Activated CD4-positive, alpha-beta T cell treated with anti-CD3 and anti-CD28 coated beads, Interleukin-2, amount 50 U/mL, for 4 hours (primary cell): ENCODE results near the gene ARHGAP24.
"Not testable (repeated sequence)": the region's sequence is repeated elsewhere in the genome, so short reads cannot be mapped to it uniquely, and the experiment has no call there.

ENCODE experiments used
- DNase-seq, 2 experiments: peaks; one replicate each; pipeline ENCODE4 v3.0.0-alpha.2; 2020

Gene ARHGAP24

GRCh38 chr4:85870298-85871083 lies 395.5 kb downstream of the ARHGAP24 start:
- no peak for DNase-seq

DNA sequence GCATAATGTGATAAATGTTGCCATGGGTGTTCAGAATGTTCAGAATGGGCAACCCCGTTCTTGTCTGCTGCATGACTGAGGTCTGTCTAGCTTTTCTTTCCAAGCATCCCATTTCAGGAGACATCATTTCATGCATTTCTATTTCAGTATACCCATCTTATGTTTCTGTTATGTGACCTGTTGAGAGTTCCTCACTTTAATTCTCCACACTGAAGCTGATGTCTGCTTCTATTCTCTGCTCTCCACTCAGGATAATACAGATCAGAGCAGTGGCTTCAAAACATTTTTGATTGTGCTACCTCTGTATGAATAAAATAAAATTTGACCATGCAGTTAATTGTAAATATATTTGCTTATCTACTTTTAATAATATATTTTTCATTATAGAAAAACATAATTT lies 398.6 kb downstream of the ARHGAP24 start:
- no peak for DNase-seq

- no peak for DNase-seq
Measured at GRCh38 chr4:85879518-85879917, 404.6 kb downstream of the ARHGAP24 start.

DNA sequence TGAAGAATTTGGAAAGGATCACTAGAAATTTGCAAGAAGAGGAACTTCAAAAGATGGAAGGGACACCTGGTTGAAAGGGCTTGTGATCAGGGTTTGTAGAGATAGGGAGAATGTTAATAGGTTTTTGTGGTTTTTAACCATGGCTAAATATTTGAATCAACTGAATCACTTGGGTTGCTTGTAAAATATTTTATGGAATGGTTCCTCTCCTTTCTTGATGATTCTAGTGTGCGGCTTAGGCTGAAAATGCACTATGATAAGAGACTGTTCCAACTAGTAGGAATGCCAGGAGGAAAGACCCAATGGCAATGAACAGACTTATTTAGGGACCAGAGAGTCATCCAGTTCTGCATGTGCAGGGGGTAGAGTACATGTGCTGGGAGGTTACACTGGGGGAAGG lies 408.2 kb downstream of the ARHGAP24 start:
- DNase-seq, result no peak

GRCh38 chr4:85884251-85884650 lies 409.3 kb downstream of the ARHGAP24 start:
- no peak for DNase-seq

GRCh38 chr4:85886665-85887064 lies 411.7 kb downstream of the ARHGAP24 start:
- DNase-seq, result no peak

DNA sequence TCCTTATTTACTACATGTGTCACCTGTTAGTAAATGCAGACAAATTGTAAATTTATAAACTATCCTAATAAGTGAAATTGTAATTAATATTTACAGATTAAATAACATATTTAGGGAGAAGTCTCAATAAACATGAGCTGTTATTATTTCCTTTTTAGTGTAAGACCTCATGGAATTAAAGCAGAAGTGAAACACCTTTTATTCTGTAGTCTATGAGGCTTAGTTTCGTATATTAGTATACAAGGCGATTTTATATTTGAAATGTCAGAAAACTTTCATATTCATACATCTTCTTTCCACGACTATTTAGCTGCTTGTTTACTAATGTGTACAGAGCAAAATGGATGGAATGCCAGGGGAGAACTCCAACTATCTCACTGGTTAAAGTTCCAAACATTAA lies 414.4 kb downstream of the ARHGAP24 start:
- DNase-seq, result no peak

GRCh38 chr4:85895755-85896154 lies 420.8 kb downstream of the ARHGAP24 start:
- no peak for DNase-seq

- no peak for DNase-seq
Measured at GRCh38 chr4:85898231-85898630, 423.3 kb downstream of the ARHGAP24 start.

DNA sequence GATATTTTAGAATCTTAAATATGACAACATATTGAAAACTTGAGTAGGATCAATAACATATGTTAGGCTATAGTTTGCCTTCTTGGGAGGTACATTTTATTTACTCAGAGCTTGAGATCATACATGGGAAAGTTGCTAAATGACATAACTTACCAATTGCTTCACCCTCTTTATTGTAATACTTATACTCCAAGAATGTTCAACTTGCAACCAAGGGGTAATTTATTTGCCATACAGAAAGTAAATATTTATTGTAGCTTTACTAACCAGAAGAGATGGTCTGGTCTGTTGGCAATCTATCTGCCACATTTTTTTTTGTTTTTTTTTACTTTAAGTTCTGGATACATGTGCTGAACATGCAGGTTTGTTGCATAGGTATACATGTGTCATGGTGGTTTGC lies 426.6 kb downstream of the ARHGAP24 start:
- DNase-seq, result no peak

- not testable (repeated sequence) for DNase-seq
Measured at GRCh38 chr4:85902647-85903046, 427.7 kb downstream of the ARHGAP24 start.

DNA sequence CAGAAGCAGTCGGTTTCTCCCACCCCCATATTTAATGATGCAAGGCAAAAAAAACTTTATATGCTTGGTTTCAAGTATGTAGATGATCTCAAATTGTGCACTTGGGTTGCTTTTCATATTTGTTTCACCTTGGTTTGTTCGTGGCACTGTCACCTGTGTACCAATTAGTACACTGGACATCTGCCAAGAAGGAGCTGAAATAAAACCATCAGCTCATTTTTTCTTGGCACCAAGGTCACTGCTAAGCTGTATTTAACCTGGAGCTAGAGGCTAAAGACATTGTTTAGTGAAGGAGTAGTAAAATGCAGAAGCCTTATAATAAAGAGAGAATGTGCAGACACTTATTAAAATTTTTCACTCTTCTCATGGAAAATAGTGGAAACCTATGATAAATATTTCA lies 430.8 kb downstream of the ARHGAP24 start:
- DNase-seq, result no peak

DNA sequence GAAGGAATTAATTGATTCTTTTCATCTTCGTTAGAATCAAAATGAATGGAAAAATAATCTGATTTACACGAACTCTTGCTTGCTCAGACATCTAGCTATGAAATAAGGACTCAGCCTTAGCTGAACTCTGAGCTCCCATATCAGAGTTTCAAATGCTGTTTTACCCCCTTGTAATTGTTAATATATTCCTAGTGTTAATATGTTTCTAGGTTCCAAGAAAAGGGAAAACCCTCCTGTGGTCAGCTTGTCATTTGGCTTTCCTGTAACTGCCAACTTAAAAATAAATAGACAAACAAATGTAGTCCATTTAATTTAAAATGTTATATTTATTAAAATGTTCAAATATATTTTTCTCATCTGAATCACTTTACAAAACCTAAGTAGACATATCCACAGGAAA lies 432.1 kb downstream of the ARHGAP24 start:
- DNase-seq, result no peak

DNA sequence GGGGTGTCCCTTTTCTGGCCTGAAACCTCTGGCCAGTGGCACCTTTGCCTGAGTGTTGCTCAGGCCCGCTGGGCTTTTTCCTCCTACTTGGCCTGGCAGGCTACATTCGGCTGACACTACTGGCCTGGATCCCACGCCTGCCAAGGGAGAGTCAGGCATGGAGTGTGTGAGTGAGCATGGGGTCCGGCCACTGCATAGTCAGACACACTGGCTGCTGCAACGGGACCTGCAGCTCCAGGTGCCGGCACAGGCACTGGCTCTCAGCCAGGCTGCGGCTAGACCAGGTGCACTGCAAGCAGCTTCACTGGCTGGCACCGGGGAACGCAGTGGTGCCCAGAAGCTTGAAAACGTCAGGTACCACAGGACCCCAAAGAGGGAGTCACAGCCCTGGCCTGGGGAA lies 434.9 kb downstream of the ARHGAP24 start:
- no peak for DNase-seq

DNA sequence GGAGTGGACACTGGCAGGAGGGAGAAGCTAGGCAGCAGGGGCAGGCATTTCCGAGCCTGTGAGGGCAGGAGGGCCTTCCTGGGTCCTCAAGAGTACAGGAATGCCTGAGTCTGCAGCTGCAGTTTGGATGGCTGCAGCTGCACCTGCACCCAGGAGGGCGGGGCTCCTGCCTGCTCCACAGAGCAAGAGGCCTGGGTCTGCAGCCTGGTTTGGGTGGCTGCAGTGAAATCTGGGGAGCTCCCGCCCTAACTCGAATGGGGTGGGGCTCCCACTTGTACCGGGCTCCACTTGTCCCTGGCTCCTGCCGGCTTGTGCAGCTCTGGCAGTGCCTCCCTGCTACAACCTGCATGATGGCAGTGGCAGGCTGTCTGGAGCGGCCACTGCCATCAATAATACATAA lies 436.0 kb downstream of the ARHGAP24 start:
- no peak for DNase-seq

GRCh38 chr4:85913931-85914694 lies 439.2 kb downstream of the ARHGAP24 start:
- no peak for DNase-seq

DNA sequence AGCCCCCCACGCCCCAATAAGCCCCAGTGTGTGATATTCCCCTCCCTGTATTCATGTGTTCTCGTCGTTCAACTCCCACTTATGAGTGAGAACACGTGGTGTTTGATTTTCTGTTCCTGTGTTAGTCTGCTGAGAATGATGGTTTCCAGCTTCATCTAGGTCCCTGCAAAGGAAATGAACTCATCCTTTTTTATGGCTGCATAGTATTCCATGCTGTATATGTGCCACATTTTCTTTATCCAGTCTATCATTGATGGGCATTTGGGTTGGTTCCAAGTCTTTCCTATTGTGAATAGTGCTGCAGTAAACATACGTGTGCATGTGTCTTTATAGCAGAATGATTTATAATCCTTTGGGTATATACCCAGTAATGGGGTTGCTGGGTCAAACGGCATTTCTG lies 440.6 kb downstream of the ARHGAP24 start:
- not testable (repeated sequence) for DNase-seq

GRCh38 chr4:85919200-85919887 lies 444.4 kb downstream of the ARHGAP24 start:
- no peak for DNase-seq

DNA sequence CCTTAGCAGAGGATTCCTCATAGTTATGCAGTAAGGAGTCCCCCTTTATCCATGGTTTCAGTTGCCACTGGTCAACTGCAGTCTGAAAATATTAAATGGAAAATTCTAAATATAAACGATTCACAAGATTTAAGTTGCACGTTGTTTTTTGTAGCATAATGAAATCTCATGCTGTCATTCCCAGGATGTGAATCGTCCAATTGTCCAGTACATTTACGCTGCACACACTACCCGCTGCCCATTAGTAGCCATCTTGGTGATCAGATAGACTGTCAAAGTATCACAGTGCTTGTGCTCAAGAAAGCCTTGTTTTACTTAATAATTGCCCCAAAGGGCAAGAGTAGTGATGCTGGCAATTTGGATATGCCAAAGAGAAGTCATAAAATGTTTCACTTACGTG lies 450.1 kb downstream of the ARHGAP24 start:
- DNase-seq, result no peak

- DNase-seq, result no peak
Measured at GRCh38 chr4:85928775-85929591, 454.0 kb downstream of the ARHGAP24 start.

DNA sequence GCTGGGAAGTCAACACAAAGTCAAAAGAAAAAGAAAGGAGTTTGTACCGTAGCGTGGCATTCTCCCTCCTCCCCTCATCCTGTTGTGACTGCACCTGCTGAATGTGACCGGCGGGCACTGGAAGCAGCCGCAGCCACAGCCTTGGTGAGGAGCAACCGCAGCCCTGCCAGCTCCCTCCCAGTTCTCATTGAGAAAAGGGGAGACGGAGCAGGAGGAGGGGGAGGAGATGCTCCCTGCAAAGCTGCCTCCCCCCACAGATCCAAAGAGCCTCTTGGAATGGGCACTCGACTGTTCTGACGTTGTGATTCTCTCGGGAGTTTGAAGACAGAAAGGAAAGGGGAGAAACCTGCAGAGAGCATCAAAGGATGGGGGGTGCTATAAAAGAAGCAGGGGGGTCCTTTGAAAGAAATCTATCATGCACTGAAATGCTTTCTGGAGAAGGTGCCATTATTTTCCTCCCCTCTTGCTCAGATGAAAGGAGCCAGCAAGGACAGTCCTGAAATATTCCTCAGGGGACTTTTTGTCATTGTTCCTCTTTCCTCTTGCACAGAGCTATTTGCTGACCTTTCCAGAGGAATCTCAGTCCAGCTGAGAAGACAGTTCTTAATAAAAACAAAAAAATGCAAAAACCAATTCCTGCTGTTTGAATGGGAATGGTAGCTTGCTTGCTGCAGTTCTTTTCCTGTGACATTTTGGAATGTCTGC lies 455.2 kb downstream of the ARHGAP24 start:
- no peak for DNase-seq
